ENCODE measurements around the gene UBE2R2.
"Not testable (repeated sequence)": the region's sequence is repeated elsewhere in the genome, so short reads cannot be mapped to it uniquely, and the experiment has no call there.

DNA sequence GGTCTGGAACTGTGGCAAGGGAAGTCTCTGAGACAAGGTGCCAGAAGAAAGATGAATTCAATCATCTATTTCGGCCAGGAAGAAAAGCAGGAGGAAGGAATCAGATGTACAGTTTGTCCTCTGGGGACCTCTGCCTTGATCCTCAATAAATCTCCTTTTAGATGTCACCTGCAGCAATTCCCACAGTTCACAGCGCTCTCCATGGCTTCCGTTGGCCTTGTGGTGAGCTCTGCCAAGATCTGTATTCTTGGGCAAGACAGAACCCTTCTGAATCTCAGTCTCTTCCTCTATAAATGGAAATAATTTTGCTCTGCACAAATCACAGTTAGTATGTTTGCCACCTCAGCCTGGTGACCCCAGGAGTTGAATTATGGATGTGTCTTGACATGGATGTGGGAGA, 12.8 kb upstream of the UBE2R2 start:
- not testable (repeated sequence) for TF ChIP-seq POLR2A (IDR thresholded peaks at IDR 0.05; ENCODE audit: low read length); GATA1 (IDR thresholded peaks at IDR 0.05; ENCODE audit: low read depth, low read length)

All from erythroblast (primary cell).